DOHH2 (cell line): Measurements from ENCODE around the gene TNP1.

Experiments
- H3F3A ChIP-seq: fragments of 200-600 bp; sonication (generic), shearing (Covaris generic); 2 replicates; pipeline ENCODE4 v1.6.0; 2016; ENCODE audit warnings: antibody characterized with exemption, mild to moderate bottlenecking; ENCODE audit not compliant: control insufficient read depth, insufficient read depth
- H3K27ac ChIP-seq: fragments of 200-600 bp; sonication (generic); 2 replicates; pipeline ENCODE4 v1.5.1; 2014; ENCODE audit warnings: low read depth, mild to moderate bottlenecking, low read length, moderate library complexity
- H3K27me3 ChIP-seq: fragments of 200-600 bp; sonication (generic); 2 replicates; pipeline ENCODE4 v1.6.1; 2014; ENCODE audit warnings: mild to moderate bottlenecking, low read length, mixed read lengths; ENCODE audit not compliant: control insufficient read depth
- H3K36me3 ChIP-seq: fragments of 200-600 bp; sonication (generic); 2 replicates; pipeline ENCODE4 v1.6.1; 2014; ENCODE audit warnings: mild to moderate bottlenecking, low read length, moderate library complexity, mixed read lengths; ENCODE audit not compliant: control insufficient read depth
- H3K4me1 ChIP-seq: fragments of 200-600 bp; sonication (generic); 2 replicates; pipeline ENCODE4 v1.6.1; 2014; ENCODE audit warnings: mild to moderate bottlenecking, low read length, mixed read lengths; ENCODE audit not compliant: control insufficient read depth
- H3K4me2 ChIP-seq: fragments of 200-600 bp; sonication (generic); 2 replicates; pipeline ENCODE4 v1.6.0; 2014; ENCODE audit warnings: mild to moderate bottlenecking, low read length, moderate library complexity
- H3K4me3 ChIP-seq: fragments of 200-600 bp; sonication (generic); 2 replicates; pipeline ENCODE4 v1.5.1; 2014; ENCODE audit warnings: mild to moderate bottlenecking, low read length, mixed read lengths
- H3K79me2 ChIP-seq: fragments of 200-600 bp; sonication (generic); 2 replicates; pipeline ENCODE4 v1.6.1; 2014; ENCODE audit warnings: mild to moderate bottlenecking, low read length, mixed read lengths; ENCODE audit not compliant: control insufficient read depth
- H3K9me2 ChIP-seq: fragments of 200-600 bp; sonication (generic); replicated peaks from 2 replicates; pipeline ENCODE4 v1.6.1; 2014; ENCODE audit warnings: mild to moderate bottlenecking, low read length, mixed read lengths; ENCODE audit not compliant: control insufficient read depth
- H3K9me3 ChIP-seq: fragments of 200-600 bp; sonication (generic); 2 replicates; pipeline ENCODE4 v1.6.1; 2014; ENCODE audit warnings: antibody characterized with exemption, low read length, mixed read lengths; ENCODE audit not compliant: control insufficient read depth, insufficient read depth
- H4K20me1 ChIP-seq: fragments of 200-600 bp; sonication (generic); 2 replicates; pipeline ENCODE4 v1.6.0; 2014; ENCODE audit warnings: low read depth, mild to moderate bottlenecking, antibody characterized with exemption, low read length, moderate library complexity; ENCODE audit not compliant: control insufficient read depth, insufficient read depth
- EZH2phosphoT487 ChIP-seq: fragments of 200-600 bp; sonication (generic); IDR thresholded peaks from 2 replicates; pipeline ENCODE4 v1.6.1; 2017; ENCODE audit warnings: borderline replicate concordance, mild to moderate bottlenecking, antibody characterized with exemption, low read length, moderate library complexity, mixed read lengths
- TF ChIP-seq, protein P1 (sequence below): fragments of 200-600 bp; sonication (generic); IDR thresholded peaks from one replicate; pipeline ENCODE4 v1.5.1; 2014; ENCODE audit warnings: antibody characterized with exemption, mild to moderate bottlenecking, low read depth, low read length; ENCODE audit not compliant: poor library complexity, severe bottlenecking

The TNP1 gene

DNA sequence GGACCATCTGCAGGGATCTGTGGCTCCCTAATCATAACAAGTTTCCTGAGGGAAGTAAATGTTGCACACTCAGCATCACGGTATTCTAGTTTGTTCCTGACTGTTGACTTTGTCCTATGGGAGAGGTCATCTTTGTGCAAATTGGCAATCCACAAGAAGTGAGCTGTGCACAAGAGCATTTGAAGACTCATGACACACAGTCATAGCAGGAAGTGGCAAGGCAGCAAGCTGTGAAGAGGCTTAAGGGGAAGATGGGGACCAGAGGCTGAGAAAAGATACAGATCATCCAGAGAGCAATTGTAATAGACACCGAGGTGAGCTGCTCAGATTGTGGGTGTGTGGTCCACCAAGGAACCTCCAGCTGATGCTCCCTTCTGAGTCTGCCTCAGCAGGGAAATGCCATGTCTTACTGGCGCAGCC is 2.7 kb downstream of the TNP1 start:
- H3K79me2 ChIP-seq = no peaks in the 10 kb centered on the region
- TF ChIP-seq, protein P1, sequence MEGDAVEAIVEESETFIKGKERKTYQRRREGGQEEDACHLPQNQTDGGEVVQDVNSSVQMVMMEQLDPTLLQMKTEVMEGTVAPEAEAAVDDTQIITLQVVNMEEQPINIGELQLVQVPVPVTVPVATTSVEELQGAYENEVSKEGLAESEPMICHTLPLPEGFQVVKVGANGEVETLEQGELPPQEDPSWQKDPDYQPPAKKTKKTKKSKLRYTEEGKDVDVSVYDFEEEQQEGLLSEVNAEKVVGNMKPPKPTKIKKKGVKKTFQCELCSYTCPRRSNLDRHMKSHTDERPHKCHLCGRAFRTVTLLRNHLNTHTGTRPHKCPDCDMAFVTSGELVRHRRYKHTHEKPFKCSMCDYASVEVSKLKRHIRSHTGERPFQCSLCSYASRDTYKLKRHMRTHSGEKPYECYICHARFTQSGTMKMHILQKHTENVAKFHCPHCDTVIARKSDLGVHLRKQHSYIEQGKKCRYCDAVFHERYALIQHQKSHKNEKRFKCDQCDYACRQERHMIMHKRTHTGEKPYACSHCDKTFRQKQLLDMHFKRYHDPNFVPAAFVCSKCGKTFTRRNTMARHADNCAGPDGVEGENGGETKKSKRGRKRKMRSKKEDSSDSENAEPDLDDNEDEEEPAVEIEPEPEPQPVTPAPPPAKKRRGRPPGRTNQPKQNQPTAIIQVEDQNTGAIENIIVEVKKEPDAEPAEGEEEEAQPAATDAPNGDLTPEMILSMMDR = no peak
- no peak for TF ChIP-seq EZH2phosphoT487
- H3K4me2 ChIP-seq = no peak overlapping the region

GRCh38 chr2:216856406-216857065 is 3.3 kb downstream of the TNP1 start:
- Histone ChIP-seq H3K79me2 (no peaks in the 10 kb centered on the region), H3K9me3 (no peaks in the 10 kb centered on the region), H3K4me1 (no peaks in the 10 kb centered on the region), H3K4me2 (no peak overlapping the region), H4K20me1 (no peaks in the 10 kb centered on the region), H3K4me3 (no peak overlapping the region), H3K27me3 (no peaks in the 10 kb centered on the region), H3F3A (no peaks in the 10 kb centered on the region), H3K9me2 (no peaks in the 10 kb centered on the region), H3K27ac (no peak overlapping the region), H3K36me3 (no peaks in the 10 kb centered on the region)
- TF ChIP-seq, protein P1 = no peak
- no peak for TF ChIP-seq EZH2phosphoT487

More for the DNA sequence above, 2.7 kb downstream of the TNP1 start:
- H3K9me2 ChIP-seq = no peaks in the 10 kb centered on the region
- no peaks in the 10 kb centered on the region for H3K27me3 ChIP-seq
- no peak overlapping the region for H3K4me3 ChIP-seq
- H3F3A ChIP-seq = no peaks in the 10 kb centered on the region
- no peaks in the 10 kb centered on the region for H3K9me3 ChIP-seq
- no peak overlapping the region for H3K27ac ChIP-seq
- no peaks in the 10 kb centered on the region for H3K4me1 ChIP-seq
- no peaks in the 10 kb centered on the region for H3K36me3 ChIP-seq
- H4K20me1 ChIP-seq = no peaks in the 10 kb centered on the region

- TF ChIP-seq, protein P1 = no peak
- no peak for TF ChIP-seq EZH2phosphoT487
- Histone ChIP-seq H3K27ac (no peak overlapping the region), H3F3A (no peaks in the 10 kb centered on the region), H4K20me1 (no peaks in the 10 kb centered on the region), H3K79me2 (no peaks in the 10 kb centered on the region), H3K27me3 (no peaks in the 10 kb centered on the region), H3K4me1 (no peaks in the 10 kb centered on the region), H3K36me3 (no peaks in the 10 kb centered on the region), H3K4me3 (no peak overlapping the region), H3K9me3 (no peaks in the 10 kb centered on the region), H3K9me2 (no peaks in the 10 kb centered on the region), H3K4me2 (no peak overlapping the region)
These were observed 4.3 kb downstream of the TNP1 start for GRCh38 chr2:216855605-216856004.
